ENCODE results near the gene PRIMA1.

PRIMA1 gene

GRCh38 chr14:93728651-93729016, 59.7 kb downstream of the PRIMA1 start:
- WGBS, result 94% methylated on average over 8 of the region's 8 CpGs
- H3K27me3 ChIP-seq (ENCODE audit: insufficient read depth, low read length), result no peaks in the 10 kb centered on the region
- H3K9ac ChIP-seq (ENCODE audit: low read depth, low read length), result no peak overlapping the region
- no peaks in the 10 kb centered on the region for H3K9me3 ChIP-seq (ENCODE audit: insufficient read depth, low read depth, low read length)
- no peaks in the 10 kb centered on the region for H3K4me1 ChIP-seq (ENCODE audit: insufficient read depth, low read length)
- no peaks in the 10 kb centered on the region for H3K36me3 ChIP-seq (ENCODE audit: insufficient read depth, low read length)
- no peak overlapping the region for H3K27ac ChIP-seq (ENCODE audit: low read depth, low read length)
- no peak overlapping the region for H3K4me3 ChIP-seq (ENCODE audit: low read length)

GRCh38 chr14:93727917-93728650, 60.2 kb downstream of the PRIMA1 start:
- 95% methylated on average over 19 of the region's 19 CpGs for WGBS

GRCh38 chr14:93727039-93727740, 61.1 kb downstream of the PRIMA1 start:
- no peak overlapping the region for H3K27ac ChIP-seq (ENCODE audit: low read depth, low read length)
- no peaks in the 10 kb centered on the region for H3K27me3 ChIP-seq (ENCODE audit: insufficient read depth, low read length)
- 91% methylated on average over 22 of the region's 23 CpGs for WGBS
- no peaks in the 10 kb centered on the region for H3K36me3 ChIP-seq (ENCODE audit: insufficient read depth, low read length)
- H3K9ac ChIP-seq (ENCODE audit: low read depth, low read length), result no peak overlapping the region
- H3K4me1 ChIP-seq (ENCODE audit: insufficient read depth, low read length), result no peaks in the 10 kb centered on the region
- H3K9me3 ChIP-seq (ENCODE audit: insufficient read depth, low read depth, low read length), result no peaks in the 10 kb centered on the region
- H3K4me3 ChIP-seq (ENCODE audit: low read length), result no peak overlapping the region

More at GRCh38 chr14:93727917-93728650, 60.2 kb downstream of the PRIMA1 start:
- Histone ChIP-seq H3K4me3 (ENCODE audit: low read length) (no peak overlapping the region), H3K9me3 (ENCODE audit: insufficient read depth, low read depth, low read length) (no peaks in the 10 kb centered on the region), H3K27ac (ENCODE audit: low read depth, low read length) (no peak overlapping the region), H3K36me3 (ENCODE audit: insufficient read depth, low read length) (no peaks in the 10 kb centered on the region), H3K4me1 (ENCODE audit: insufficient read depth, low read length) (no peaks in the 10 kb centered on the region), H3K9ac (ENCODE audit: low read depth, low read length) (no peak overlapping the region), H3K27me3 (ENCODE audit: insufficient read depth, low read length) (no peaks in the 10 kb centered on the region)

- 89% methylated on average over 9 of the region's 9 CpGs for WGBS
- Histone ChIP-seq H3K36me3 (ENCODE audit: insufficient read depth, low read length) (no peaks in the 10 kb centered on the region), H3K27ac (ENCODE audit: low read depth, low read length) (no peak overlapping the region), H3K27me3 (ENCODE audit: insufficient read depth, low read length) (no peaks in the 10 kb centered on the region), H3K9me3 (ENCODE audit: insufficient read depth, low read depth, low read length) (no peaks in the 10 kb centered on the region), H3K4me3 (ENCODE audit: low read length) (no peak overlapping the region), H3K9ac (ENCODE audit: low read depth, low read length) (no peak overlapping the region), H3K4me1 (ENCODE audit: insufficient read depth, low read length) (no peaks in the 10 kb centered on the region)
These were observed 62.3 kb downstream of the PRIMA1 start for GRCh38 chr14:93725993-93726392.

GRCh38 chr14:93725002-93725582, 63.2 kb downstream of the PRIMA1 start:
- WGBS, result 90% methylated on average over 21 of the region's 21 CpGs

GRCh38 chr14:93723001-93723400, 65.3 kb downstream of the PRIMA1 start:
- WGBS, result 91% methylated on average over 4 of the region's 4 CpGs
- Histone ChIP-seq H3K9me3 (ENCODE audit: insufficient read depth, low read depth, low read length) (no peaks in the 10 kb centered on the region), H3K27ac (ENCODE audit: low read depth, low read length) (no peak overlapping the region), H3K9ac (ENCODE audit: low read depth, low read length) (no peak overlapping the region), H3K4me3 (ENCODE audit: low read length) (no peak overlapping the region), H3K4me1 (ENCODE audit: insufficient read depth, low read length) (no peaks in the 10 kb centered on the region), H3K27me3 (ENCODE audit: insufficient read depth, low read length) (no peaks in the 10 kb centered on the region), H3K36me3 (ENCODE audit: insufficient read depth, low read length) (no peaks in the 10 kb centered on the region)

More at GRCh38 chr14:93725002-93725582, 63.2 kb downstream of the PRIMA1 start:
- Histone ChIP-seq H3K9ac (ENCODE audit: low read depth, low read length) (no peak overlapping the region), H3K36me3 (ENCODE audit: insufficient read depth, low read length) (no peaks in the 10 kb centered on the region), H3K27ac (ENCODE audit: low read depth, low read length) (no peak overlapping the region), H3K9me3 (ENCODE audit: insufficient read depth, low read depth, low read length) (no peaks in the 10 kb centered on the region), H3K4me3 (ENCODE audit: low read length) (no peak overlapping the region), H3K4me1 (ENCODE audit: insufficient read depth, low read length) (no peaks in the 10 kb centered on the region), H3K27me3 (ENCODE audit: insufficient read depth, low read length) (no peaks in the 10 kb centered on the region)

GRCh38 chr14:93720981-93721483, 67.3 kb downstream of the PRIMA1 start:
- Histone ChIP-seq H3K27me3 (ENCODE audit: insufficient read depth, low read length) (no peaks in the 10 kb centered on the region), H3K4me1 (ENCODE audit: insufficient read depth, low read length) (no peaks in the 10 kb centered on the region), H3K4me3 (ENCODE audit: low read length) (no peak overlapping the region), H3K9ac (ENCODE audit: low read depth, low read length) (no peak overlapping the region), H3K9me3 (ENCODE audit: insufficient read depth, low read depth, low read length) (no peaks in the 10 kb centered on the region), H3K36me3 (ENCODE audit: insufficient read depth, low read length) (no peaks in the 10 kb centered on the region), H3K27ac (ENCODE audit: low read depth, low read length) (no peak overlapping the region)
- 94% methylated on average over 13 of the region's 13 CpGs for WGBS

- H3K27ac ChIP-seq (ENCODE audit: low read depth, low read length), result no peak overlapping the region
- H3K4me3 ChIP-seq (ENCODE audit: low read length), result no peak overlapping the region
- no peaks in the 10 kb centered on the region for H3K9me3 ChIP-seq (ENCODE audit: insufficient read depth, low read depth, low read length)
- H3K4me1 ChIP-seq (ENCODE audit: insufficient read depth, low read length), result no peaks in the 10 kb centered on the region
- H3K9ac ChIP-seq (ENCODE audit: low read depth, low read length), result no peak overlapping the region
- no peaks in the 10 kb centered on the region for H3K27me3 ChIP-seq (ENCODE audit: insufficient read depth, low read length)
- 95% methylated on average over 12 of the region's 12 CpGs for WGBS
- no peaks in the 10 kb centered on the region for H3K36me3 ChIP-seq (ENCODE audit: insufficient read depth, low read length)
These were observed 68.0 kb downstream of the PRIMA1 start for GRCh38 chr14:93720076-93720815.

- Histone ChIP-seq H3K9me3 (ENCODE audit: insufficient read depth, low read depth, low read length) (no peaks in the 10 kb centered on the region), H3K4me1 (ENCODE audit: insufficient read depth, low read length) (no peaks in the 10 kb centered on the region), H3K27ac (ENCODE audit: low read depth, low read length) (no peak overlapping the region), H3K36me3 (ENCODE audit: insufficient read depth, low read length) (no peaks in the 10 kb centered on the region), H3K27me3 (ENCODE audit: insufficient read depth, low read length) (no peaks in the 10 kb centered on the region), H3K4me3 (ENCODE audit: low read length) (no peak overlapping the region), H3K9ac (ENCODE audit: low read depth, low read length) (no peak overlapping the region)
- WGBS, result 90% methylated on average over 3 of the region's 3 CpGs
These were observed 69.0 kb downstream of the PRIMA1 start for GRCh38 chr14:93719256-93719655.

- H3K36me3 ChIP-seq (ENCODE audit: insufficient read depth, low read length), result no peaks in the 10 kb centered on the region
- peaks cover 6% of the 10 kb centered on the region for H3K4me1 ChIP-seq (ENCODE audit: insufficient read depth, low read length)
- no peaks in the 10 kb centered on the region for H3K9me3 ChIP-seq (ENCODE audit: insufficient read depth, low read depth, low read length)
- H3K9ac ChIP-seq (ENCODE audit: low read depth, low read length), result no peak overlapping the region
- no peak overlapping the region for H3K4me3 ChIP-seq (ENCODE audit: low read length)
- H3K27ac ChIP-seq (ENCODE audit: low read depth, low read length), result no peak overlapping the region
- H3K27me3 ChIP-seq (ENCODE audit: insufficient read depth, low read length), result no peaks in the 10 kb centered on the region
- 95% methylated on average over 13 of the region's 13 CpGs for WGBS
These were observed 70.5 kb downstream of the PRIMA1 start for GRCh38 chr14:93717668-93718320.

Measured in HUES64 (cell line).